BLaER1 (cell line): ENCODE measurements around the gene PGAM5.

Experiments used
- H3K27ac ChIP-seq: shearing (Covaris generic); formaldehyde crosslinking; 2 replicates; pipeline ENCODE4 v1.8.1; 2022
- H3K27me3 ChIP-seq: shearing (Covaris generic); formaldehyde crosslinking; 2 replicates; pipeline ENCODE4 v1.8.1; 2022
- H3K36me3 ChIP-seq: shearing (Covaris generic); formaldehyde crosslinking; 2 replicates; pipeline ENCODE4 v1.8.1; 2022
- H3K4me1 ChIP-seq: shearing (Covaris generic); formaldehyde crosslinking; 2 replicates; pipeline ENCODE4 v1.8.1; 2022
- H3K4me2 ChIP-seq: shearing (Covaris generic); formaldehyde crosslinking; 2 replicates; pipeline ENCODE4 v1.8.1; 2022
- H3K4me3 ChIP-seq: shearing (Covaris generic); formaldehyde crosslinking; 2 replicates; pipeline ENCODE4 v1.8.1; 2022
- H3K9ac ChIP-seq: shearing (Covaris generic); formaldehyde crosslinking; 2 replicates; pipeline ENCODE4 v1.8.1; 2022
- H3K9me3 ChIP-seq: shearing (Covaris generic); formaldehyde crosslinking; 2 replicates; pipeline ENCODE4 v1.8.1; 2022
- H4K20me1 ChIP-seq: shearing (Covaris generic); formaldehyde crosslinking; 2 replicates; pipeline ENCODE4 v1.8.1; 2022
- Cebpa-rat ChIP-seq: shearing (Covaris generic); IDR thresholded peaks from 2 replicates; pipeline ENCODE4 v1.8.1; 2022

Gene PGAM5

GRCh38 chr12:132669166-132669879 is 41.3 kb upstream of the PGAM5 start:
- no peak overlapping the region for H3K4me2 ChIP-seq
- no peak overlapping the region for H3K9ac ChIP-seq
- no peak overlapping the region for H3K4me3 ChIP-seq
- H3K27me3 ChIP-seq, result no peaks in the 10 kb centered on the region
- peaks cover 59% of the 10 kb centered on the region for H3K4me1 ChIP-seq
- no peak for TF ChIP-seq Cebpa-rat
- H3K9me3 ChIP-seq, result no peaks in the 10 kb centered on the region
- no peak overlapping the region for H3K27ac ChIP-seq
- H3K36me3 ChIP-seq, result peaks cover 99% of the 10 kb centered on the region
- H4K20me1 ChIP-seq, result no peaks in the 10 kb centered on the region

GRCh38 chr12:132672116-132672515 is 38.5 kb upstream of the PGAM5 start:
- Histone ChIP-seq H3K27me3 (no peaks in the 10 kb centered on the region), H4K20me1 (peaks cover 15% of the 10 kb centered on the region; the same call in 1 of the 2 replicates), H3K36me3 (peaks cover 99% of the 10 kb centered on the region), H3K4me1 (peaks cover 37% of the 10 kb centered on the region), H3K4me3 (no peak overlapping the region), H3K9me3 (no peaks in the 10 kb centered on the region), H3K9ac (peak overlapping the region; percentile 51; the same call in 1 of the 2 replicates), H3K4me2 (peak overlapping the region; percentile 45; the same call in 1 of the 2 replicates), H3K27ac (peak overlapping the region; percentile 64)
- no peak for TF ChIP-seq Cebpa-rat

- peaks cover 37% of the 10 kb centered on the region for H3K4me1 ChIP-seq
- peak overlapping the region; percentile 64 for H3K27ac ChIP-seq
- H3K36me3 ChIP-seq, result peaks cover 99% of the 10 kb centered on the region
- no peak overlapping the region for H3K4me3 ChIP-seq
- peak overlapping the region; percentile 51 for H3K9ac ChIP-seq
- H3K4me2 ChIP-seq, result peak overlapping the region; percentile 45
- no peaks in the 10 kb centered on the region for H3K9me3 ChIP-seq
- peaks cover 15% of the 10 kb centered on the region; the same call in 1 of the 2 replicates for H4K20me1 ChIP-seq
- H3K27me3 ChIP-seq, result no peaks in the 10 kb centered on the region
- no peak for TF ChIP-seq Cebpa-rat
These were observed 38.0 kb upstream of the PGAM5 start for GRCh38 chr12:132672678-132673077.

- no peak for TF ChIP-seq Cebpa-rat
- no peaks in the 10 kb centered on the region for H3K9me3 ChIP-seq
- H3K4me2 ChIP-seq, result peak overlapping the region; percentile 45
- H3K27ac ChIP-seq, result peak overlapping the region; percentile 64; the same call in 1 of the 2 replicates
- no peaks in the 10 kb centered on the region for H3K27me3 ChIP-seq
- H4K20me1 ChIP-seq, result peaks cover 22% of the 10 kb centered on the region
- peaks cover 28% of the 10 kb centered on the region for H3K4me1 ChIP-seq
- H3K36me3 ChIP-seq, result peaks cover 99% of the 10 kb centered on the region
- H3K4me3 ChIP-seq, result no peak overlapping the region
- H3K9ac ChIP-seq, result peak overlapping the region; percentile 51
These were observed 37.1 kb upstream of the PGAM5 start for GRCh38 chr12:132673288-132674179.

GRCh38 chr12:132674561-132674960 is 36.1 kb upstream of the PGAM5 start:
- TF ChIP-seq Cebpa-rat, result no peak

GRCh38 chr12:132675757-132676432 is 34.7 kb upstream of the PGAM5 start:
- no peaks in the 10 kb centered on the region for H3K27me3 ChIP-seq
- peaks cover 99% of the 10 kb centered on the region for H3K36me3 ChIP-seq
- peaks cover 46% of the 10 kb centered on the region for H4K20me1 ChIP-seq
- H3K27ac ChIP-seq, result 0 out of 2 replicates have a peak overlapping the region, but pooled peaks have one; percentile 9
- no peak overlapping the region for H3K9ac ChIP-seq
- H3K4me3 ChIP-seq, result no peak overlapping the region
- H3K4me2 ChIP-seq, result no peak overlapping the region
- peaks cover 23% of the 10 kb centered on the region for H3K4me1 ChIP-seq
- no peak for TF ChIP-seq Cebpa-rat
- no peaks in the 10 kb centered on the region for H3K9me3 ChIP-seq

More at GRCh38 chr12:132674561-132674960, 36.1 kb upstream of the PGAM5 start:
- peaks cover 99% of the 10 kb centered on the region for H3K36me3 ChIP-seq
- peak overlapping the region; percentile 64; the same call in 1 of the 2 replicates for H3K27ac ChIP-seq
- no peaks in the 10 kb centered on the region for H3K27me3 ChIP-seq
- H3K4me3 ChIP-seq, result no peak overlapping the region
- no peak overlapping the region for H3K4me2 ChIP-seq
- H3K9ac ChIP-seq, result no peak overlapping the region
- peaks cover 23% of the 10 kb centered on the region for H3K4me1 ChIP-seq
- no peaks in the 10 kb centered on the region for H3K9me3 ChIP-seq
- H4K20me1 ChIP-seq, result peaks cover 33% of the 10 kb centered on the region

- H3K9me3 ChIP-seq, result no peaks in the 10 kb centered on the region
- H3K4me3 ChIP-seq, result no peak overlapping the region
- H3K4me2 ChIP-seq, result no peak overlapping the region
- peaks cover 19% of the 10 kb centered on the region for H3K4me1 ChIP-seq
- peaks cover 60% of the 10 kb centered on the region for H4K20me1 ChIP-seq
- peaks cover 98% of the 10 kb centered on the region for H3K36me3 ChIP-seq
- no peaks in the 10 kb centered on the region for H3K27me3 ChIP-seq
- H3K27ac ChIP-seq, result no peak overlapping the region
- TF ChIP-seq Cebpa-rat, result no peak
- H3K9ac ChIP-seq, result no peak overlapping the region
These were observed 33.1 kb upstream of the PGAM5 start for GRCh38 chr12:132677492-132677891.

- Histone ChIP-seq H3K4me1 (peaks cover 42% of the 10 kb centered on the region), H3K27ac (peak overlapping the region; percentile 97), H3K27me3 (no peaks in the 10 kb centered on the region), H3K9ac (peak overlapping the region; percentile 99), H4K20me1 (peaks cover 55% of the 10 kb centered on the region), H3K9me3 (no peaks in the 10 kb centered on the region), H3K4me2 (peak overlapping the region; percentile 92), H3K4me3 (peak overlapping the region; percentile 99), H3K36me3 (peaks cover 39% of the 10 kb centered on the region)
- no peak for TF ChIP-seq Cebpa-rat
These were observed 25.2 kb upstream of the PGAM5 start for GRCh38 chr12:132685400-132685799.

- Histone ChIP-seq H3K27me3 (no peaks in the 10 kb centered on the region), H3K36me3 (peaks cover 39% of the 10 kb centered on the region), H3K9me3 (no peaks in the 10 kb centered on the region; the same call in 1 of the 2 replicates), H3K4me2 (peak overlapping the region; percentile 92), H3K4me3 (peak overlapping the region; percentile 99), H3K9ac (peak overlapping the region; percentile 99), H3K4me1 (peaks cover 42% of the 10 kb centered on the region), H4K20me1 (peaks cover 41% of the 10 kb centered on the region), H3K27ac (peak overlapping the region; percentile 97)
- no peak for TF ChIP-seq Cebpa-rat
These were observed 23.8 kb upstream of the PGAM5 start for GRCh38 chr12:132686825-132687210.
